Calu3 (cell line): Measurements from ENCODE around the gene SCRN2. TPM values are rescaled to one million over a fixed set of nuclear protein-coding genes. Genes with fewer than 3 reads are reported as not detected.

Experiments used
- BruUV-seq: library from RNA; stranded (reverse); fragments of 400-500 nt; replicated peaks from 2 replicates; lab custom pipeline; 2021; lab: Mats Ljungman, UMichigan
- CTCF ChIA-PET: fragments of 300-600 bp; sonication (Branson Sonifier 250); formaldehyde crosslinking; loops from one replicate; lab custom pipeline; 2022; ENCODE audit warnings: antibody characterized with exemption; lab: Charles Lee
- DNase-seq: peaks from one replicate; pipeline ENCODE4 v3.0.0; 2022
- H3K27ac Mint-ChIP-seq: one replicate; pipeline ENCODE4 v1.8.0; 2022; ENCODE audit warnings: mixed read lengths; ENCODE audit not compliant: unreplicated experiment
- H3K27me3 Mint-ChIP-seq: one replicate; pipeline ENCODE4 v1.8.0; 2022; ENCODE audit warnings: mixed read lengths; ENCODE audit not compliant: unreplicated experiment
- H3K36me3 Mint-ChIP-seq: one replicate; pipeline ENCODE4 v1.8.0; 2022; ENCODE audit warnings: mild to moderate bottlenecking, moderate library complexity, mixed read lengths; ENCODE audit not compliant: insufficient read depth, unreplicated experiment
- H3K4me1 Mint-ChIP-seq: one replicate; pipeline ENCODE4 v1.8.0; 2022; ENCODE audit warnings: mild to moderate bottlenecking, low read depth, mixed read lengths; ENCODE audit not compliant: unreplicated experiment
- H3K4me3 Mint-ChIP-seq: one replicate; pipeline ENCODE4 v1.8.0; 2022; ENCODE audit warnings: mild to moderate bottlenecking, low read depth, moderate library complexity, mixed read lengths; ENCODE audit not compliant: unreplicated experiment
- H3K9me3 Mint-ChIP-seq: one replicate; pipeline ENCODE4 v1.8.0; 2022; ENCODE audit warnings: low read depth, mixed read lengths; ENCODE audit not compliant: unreplicated experiment
- intact Hi-C: fragments of 100-400 bp; cut with micrococcal nuclease; formaldehyde crosslinking; loops from one replicate; pipeline ENCODE4 v1.10.0; 2022; ENCODE audit not compliant: unreplicated experiment
- total RNA-seq: library from RNA; stranded (reverse); gene quantifications from 2 replicates; pipeline ENCODE4 v1.2.3, GENCODE V29; 2022
- TF ChIP-seq, protein P1 (sequence below): fragments of 200-600 bp; IDR thresholded peaks from one replicate; pipeline ENCODE4 v1.8.0; 2022; ENCODE audit warnings: antibody characterized with exemption; ENCODE audit not compliant: unreplicated experiment

The SCRN2 gene
- total RNA-seq, 1 experiment from 2014 or later, result 37.0 TPM

DNA sequence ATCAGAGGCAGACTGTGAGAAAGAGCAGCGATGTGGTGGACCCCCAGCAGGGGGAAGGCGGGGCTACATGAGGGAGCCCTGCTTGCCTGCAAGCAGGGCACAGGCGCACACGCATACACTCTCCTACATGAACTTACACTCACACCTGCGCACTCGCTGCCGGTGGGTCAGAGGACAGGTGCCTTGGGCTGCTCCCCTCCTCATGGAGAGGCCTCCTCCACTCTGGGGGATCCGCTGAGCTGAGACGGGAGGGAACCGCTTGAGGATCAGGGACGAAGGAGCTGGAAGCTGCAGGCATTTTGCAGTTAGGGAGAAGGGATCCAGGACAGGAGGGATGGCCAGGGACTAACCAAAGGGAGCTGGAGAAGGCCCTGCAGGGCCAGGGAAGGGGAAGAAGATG is 33.7 kb downstream of the SCRN2 start:
- no TSS peak for BruUV-seq
- H3K27me3 Mint-ChIP-seq, result peaks cover 24% of the 10 kb centered on the region
- H3K4me1 Mint-ChIP-seq, result peaks cover 30% of the 10 kb centered on the region
- no peak overlapping the region for H3K4me3 Mint-ChIP-seq
- H3K36me3 Mint-ChIP-seq, result peaks cover 35% of the 10 kb centered on the region
- H3K27ac Mint-ChIP-seq, result no peak overlapping the region
- TF ChIP-seq, protein P1, sequence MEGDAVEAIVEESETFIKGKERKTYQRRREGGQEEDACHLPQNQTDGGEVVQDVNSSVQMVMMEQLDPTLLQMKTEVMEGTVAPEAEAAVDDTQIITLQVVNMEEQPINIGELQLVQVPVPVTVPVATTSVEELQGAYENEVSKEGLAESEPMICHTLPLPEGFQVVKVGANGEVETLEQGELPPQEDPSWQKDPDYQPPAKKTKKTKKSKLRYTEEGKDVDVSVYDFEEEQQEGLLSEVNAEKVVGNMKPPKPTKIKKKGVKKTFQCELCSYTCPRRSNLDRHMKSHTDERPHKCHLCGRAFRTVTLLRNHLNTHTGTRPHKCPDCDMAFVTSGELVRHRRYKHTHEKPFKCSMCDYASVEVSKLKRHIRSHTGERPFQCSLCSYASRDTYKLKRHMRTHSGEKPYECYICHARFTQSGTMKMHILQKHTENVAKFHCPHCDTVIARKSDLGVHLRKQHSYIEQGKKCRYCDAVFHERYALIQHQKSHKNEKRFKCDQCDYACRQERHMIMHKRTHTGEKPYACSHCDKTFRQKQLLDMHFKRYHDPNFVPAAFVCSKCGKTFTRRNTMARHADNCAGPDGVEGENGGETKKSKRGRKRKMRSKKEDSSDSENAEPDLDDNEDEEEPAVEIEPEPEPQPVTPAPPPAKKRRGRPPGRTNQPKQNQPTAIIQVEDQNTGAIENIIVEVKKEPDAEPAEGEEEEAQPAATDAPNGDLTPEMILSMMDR, result no peak
- H3K9me3 Mint-ChIP-seq, result no peaks in the 10 kb centered on the region
- DNase-seq, result no peak
- intact Hi-C loops, result no loop called here
- CTCF ChIA-PET, result no interaction called here

DNA sequence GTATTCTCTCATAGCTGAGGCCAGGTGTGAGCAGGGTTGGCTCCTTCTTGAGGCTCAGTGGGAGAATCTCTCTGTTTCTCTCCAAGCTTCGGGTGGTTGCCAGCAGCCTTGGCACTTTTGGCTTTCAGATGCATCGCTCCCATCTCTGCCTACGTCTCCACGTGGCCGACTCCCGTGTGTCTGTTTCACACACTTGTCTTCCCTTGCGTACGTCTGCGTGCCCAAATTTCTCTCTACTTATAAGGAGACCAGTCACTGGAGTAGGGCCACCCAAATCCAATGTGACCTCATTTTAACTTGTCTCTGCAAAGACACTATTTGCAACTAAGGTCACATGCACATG is 34.2 kb downstream of the SCRN2 start:
- no TSS peak for BruUV-seq
- Mint-ChIP-seq H3K27me3 (peaks cover 29% of the 10 kb centered on the region), H3K4me3 (no peak overlapping the region), H3K36me3 (peaks cover 30% of the 10 kb centered on the region), H3K27ac (no peak overlapping the region), H3K4me1 (peaks cover 24% of the 10 kb centered on the region), H3K9me3 (no peaks in the 10 kb centered on the region)
- intact Hi-C loops, result no loop called here
- CTCF ChIA-PET, result no interaction called here
- TF ChIP-seq, protein P1, result no peak
- no peak for DNase-seq

DNA sequence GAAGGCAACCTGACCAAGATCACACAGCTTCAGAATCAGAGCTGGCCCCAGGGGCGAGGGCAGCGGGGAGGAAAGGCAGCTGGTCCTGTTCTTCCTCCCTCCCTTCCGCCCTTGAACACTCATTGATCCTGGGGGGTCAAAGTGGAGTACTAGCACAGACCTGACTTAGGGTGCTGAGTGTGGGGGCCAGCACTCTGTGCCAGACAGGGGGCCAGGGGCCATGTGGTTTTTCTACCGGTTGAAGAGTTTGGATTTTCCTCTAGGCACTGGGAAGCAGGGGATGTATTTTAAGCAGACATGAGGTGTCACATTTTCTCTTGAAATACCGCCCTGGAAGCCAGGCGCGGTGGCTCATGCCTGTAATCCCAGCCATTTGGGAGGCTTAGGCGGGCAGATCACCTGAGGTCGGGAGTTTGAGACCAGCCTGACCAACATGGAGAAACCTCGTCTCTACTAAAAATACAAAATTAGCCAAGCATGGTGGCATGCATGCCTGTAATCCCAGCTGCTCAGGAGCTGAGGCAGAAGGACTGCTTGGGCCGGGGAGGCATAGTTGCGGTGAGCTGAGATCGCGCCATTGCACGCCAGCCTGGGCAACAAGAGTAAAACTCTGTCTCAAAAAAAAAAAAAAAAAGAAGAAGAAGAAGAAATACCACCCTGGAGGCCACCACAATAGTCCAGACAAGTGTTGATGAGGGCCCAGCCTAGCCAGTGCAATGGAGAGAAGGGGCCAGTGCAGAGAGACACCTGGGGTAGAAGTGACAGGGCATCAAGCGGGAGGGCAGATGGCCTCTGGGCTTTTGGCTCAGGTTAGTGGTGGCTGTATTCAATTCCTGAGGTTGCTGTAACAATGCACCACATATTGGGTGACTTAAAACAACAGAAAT is 34.8 kb downstream of the SCRN2 start:
- no peak for DNase-seq
- Mint-ChIP-seq H3K27me3 (peaks cover 35% of the 10 kb centered on the region), H3K9me3 (no peaks in the 10 kb centered on the region), H3K27ac (no peak overlapping the region), H3K4me3 (no peak overlapping the region), H3K4me1 (peaks cover 18% of the 10 kb centered on the region), H3K36me3 (peaks cover 27% of the 10 kb centered on the region)
- TF ChIP-seq, protein P1, result no peak
- intact Hi-C loops, result no loop called here
- BruUV-seq, result no TSS peak
- CTCF ChIA-PET, result interaction anchor here (0.6 kb wide), 1 partner anchor 646 kb away, joined by 6 read pairs; no protein-coding TSS in a partner anchor

DNA sequence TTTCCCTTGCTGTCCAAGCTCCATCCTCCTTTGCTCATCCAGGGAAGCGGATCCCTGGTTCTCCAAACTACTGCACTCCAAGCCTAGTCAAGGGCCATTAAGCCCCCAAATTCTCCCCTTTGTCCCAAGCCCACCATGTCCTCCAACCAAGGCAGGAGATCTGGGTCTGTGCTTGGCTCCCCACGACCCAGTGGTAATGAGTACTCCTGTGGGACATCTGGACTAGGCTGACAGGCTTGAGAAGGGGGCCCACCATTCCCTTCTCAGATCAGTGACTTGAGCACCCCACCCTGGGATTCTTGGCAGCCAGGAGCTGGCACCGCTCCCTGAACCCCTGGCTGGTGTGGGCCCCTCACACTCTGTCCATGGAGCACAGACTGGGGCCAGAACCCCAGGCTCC is 36.6 kb downstream of the SCRN2 start:
- Mint-ChIP-seq H3K9me3 (no peaks in the 10 kb centered on the region), H3K27me3 (peaks cover 41% of the 10 kb centered on the region), H3K36me3 (peaks cover 17% of the 10 kb centered on the region), H3K27ac (no peak overlapping the region), H3K4me1 (peaks cover under 1% of the 10 kb centered on the region), H3K4me3 (no peak overlapping the region)
- TF ChIP-seq, protein P1, result no peak
- CTCF ChIA-PET, result no interaction called here
- no TSS peak for BruUV-seq
- intact Hi-C loops, result no loop called here
- no peak for DNase-seq
